RCC 7860 (cell line): ENCODE results near the gene APLP1.
"Not testable (repeated sequence)": the region's sequence is repeated elsewhere in the genome, so short reads cannot be mapped to it uniquely, and the experiment has no call there.

ENCODE experiments used
- DNase-seq: peaks from one replicate; pipeline ENCODE4 v3.0.0-alpha.2; 2015; ENCODE audit warnings: low spot score
- FAIRE-seq: peaks from 2 replicates; lab custom pipeline; 2012; peaks lifted over from hg19 to GRCh38; lab: Jason Lieb, UNC

The APLP1 gene

DNA sequence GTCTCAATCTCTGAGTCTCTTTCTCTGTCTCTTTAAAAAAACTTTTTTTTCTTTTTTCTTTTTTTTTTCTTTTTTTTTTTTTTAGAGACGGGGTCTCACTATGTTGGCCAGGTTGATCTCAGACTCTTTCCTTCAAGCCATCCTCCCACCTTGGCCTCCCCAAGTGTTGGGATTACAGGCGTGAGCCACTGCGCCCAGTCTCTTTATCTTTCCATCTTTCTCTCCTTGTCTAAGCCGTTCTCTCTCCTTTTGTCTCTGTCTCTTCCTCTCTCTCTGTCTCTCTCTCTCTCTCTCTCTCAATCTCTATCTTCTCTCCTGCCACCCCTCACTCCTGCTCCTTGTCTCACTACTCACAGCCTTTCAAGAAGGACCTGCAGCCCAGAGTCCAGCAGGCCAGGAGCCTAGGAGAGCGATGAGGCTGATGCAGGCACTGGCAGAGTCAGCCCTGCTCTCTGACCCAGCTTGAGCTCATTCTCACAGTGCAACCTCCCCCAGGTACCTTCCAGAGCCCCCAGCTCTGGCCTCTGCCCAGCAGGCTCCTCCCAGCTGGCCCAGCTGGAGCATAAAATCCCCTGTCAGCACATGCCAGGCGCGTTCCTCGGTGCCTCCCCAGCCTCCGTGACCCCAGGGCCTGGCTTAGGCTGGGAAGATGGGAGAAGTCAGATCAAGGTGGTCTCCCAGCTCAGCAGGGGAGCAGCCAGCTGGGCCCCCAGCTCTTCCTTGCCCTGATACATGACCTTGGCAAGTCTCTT lies 16.2 kb upstream of the APLP1 start, which contains the start of gene NPHS1:
NPHS1 (minus strand) TSS at position 476 of the 752 bp plus-strand sequence. CDS start 667 bp downstream, outside the sequence.
- DNase-seq: no peak

DNA sequence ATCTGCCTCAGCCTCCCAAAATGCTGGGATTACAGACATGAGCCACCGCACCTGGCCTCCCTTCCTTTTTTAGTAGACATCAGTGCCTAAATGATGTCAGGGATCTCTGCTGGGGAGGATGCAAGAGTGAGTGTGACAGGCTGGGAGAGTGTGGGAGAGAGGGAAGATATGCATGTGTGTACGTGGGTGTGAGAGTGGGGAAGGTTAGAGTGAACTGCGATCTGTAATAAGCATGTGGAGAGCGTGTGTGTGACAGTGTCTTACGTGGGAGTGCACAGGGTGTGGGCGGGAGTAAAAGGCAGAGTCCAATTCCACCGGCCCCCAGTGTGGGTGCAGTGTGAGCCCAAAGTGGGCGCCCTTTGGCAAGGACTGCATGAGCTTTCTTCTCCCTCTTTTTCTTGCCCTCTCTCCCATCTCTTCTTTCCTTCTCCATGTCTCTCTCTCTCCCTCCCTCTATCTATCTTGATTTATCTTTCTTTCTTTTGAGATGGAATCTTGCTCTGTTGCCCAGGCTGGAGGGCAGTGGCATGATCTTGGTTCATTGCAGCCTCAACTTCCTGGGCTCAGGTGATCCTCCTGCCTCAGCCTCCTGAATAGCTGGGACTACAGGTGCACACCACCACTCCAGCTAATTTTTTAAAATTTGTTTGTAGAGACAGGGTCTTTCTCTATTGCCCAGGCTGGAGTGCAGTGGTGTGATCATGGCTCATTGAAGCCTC lies 15.2 kb upstream of the APLP1 start:
- no peak for DNase-seq
- FAIRE-seq: no peak

More for the DNA sequence above, 16.2 kb upstream of the APLP1 start, which contains the start of gene NPHS1:
- FAIRE-seq: no peak

DNA sequence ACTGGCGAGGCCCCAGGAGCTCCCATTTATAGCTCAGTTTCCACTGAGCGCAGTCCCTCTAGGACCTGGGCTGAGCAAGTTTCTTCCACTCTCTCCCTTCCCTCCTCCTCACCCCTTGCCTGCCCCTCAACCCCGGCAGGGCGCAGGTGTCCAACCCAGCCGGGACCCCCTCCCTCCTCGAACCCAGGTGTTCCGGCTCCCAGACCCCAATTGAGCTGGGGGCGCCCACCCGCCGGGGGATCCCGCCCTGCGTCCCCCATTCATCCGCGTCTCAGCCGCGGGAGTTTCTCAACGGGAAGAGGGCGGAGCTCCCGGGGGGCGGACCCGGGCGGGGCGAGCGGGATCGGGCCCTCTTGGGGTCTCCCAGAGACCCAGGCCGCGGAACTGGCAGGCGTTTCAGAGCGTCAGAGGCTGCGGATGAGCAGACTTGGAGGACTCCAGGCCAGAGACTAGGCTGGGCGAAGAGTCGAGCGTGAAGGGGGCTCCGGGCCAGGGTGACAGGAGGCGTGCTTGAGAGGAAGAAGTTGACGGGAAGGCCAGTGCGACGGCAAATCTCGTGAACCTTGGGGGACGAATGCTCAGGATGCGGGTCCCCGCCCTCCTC lies 11.7 kb upstream of the APLP1 start, which contains the start of gene KIRREL2:
KIRREL2 (plus strand) TSS at position 366 of the 604 bp plus-strand sequence; CDS start at position 575, 209 bp downstream.
- no peak for FAIRE-seq
- DNase-seq: no peak

- FAIRE-seq (no peak), DNase-seq (no peak)
These were observed 10.1 kb upstream of the APLP1 start for GRCh38 chr19:35858311-35858710.

- FAIRE-seq: no peak
- no peak for DNase-seq
These were observed 9.0 kb upstream of the APLP1 start for GRCh38 chr19:35859414-35859813.

DNA sequence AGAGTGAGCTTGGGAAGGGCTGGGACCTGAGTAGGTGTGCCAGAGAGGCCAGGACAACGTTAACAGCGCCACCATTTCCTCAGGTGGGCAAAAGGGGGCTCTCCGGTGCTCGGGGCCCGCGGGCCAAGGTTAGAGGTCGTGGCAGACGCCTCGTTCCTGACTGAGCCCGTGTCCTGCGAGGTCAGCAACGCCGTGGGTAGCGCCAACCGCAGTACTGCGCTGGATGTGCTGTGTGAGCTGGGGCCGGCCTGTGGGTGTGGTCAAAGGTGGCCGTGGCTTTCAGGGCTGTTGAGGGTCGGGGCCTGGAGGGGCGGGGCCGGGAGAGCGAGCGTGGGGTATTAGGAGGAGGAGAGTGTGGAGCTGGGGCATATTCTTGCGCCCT lies 7.9 kb upstream of the APLP1 start:
- no peak for FAIRE-seq
- DNase-seq: no peak

DNA sequence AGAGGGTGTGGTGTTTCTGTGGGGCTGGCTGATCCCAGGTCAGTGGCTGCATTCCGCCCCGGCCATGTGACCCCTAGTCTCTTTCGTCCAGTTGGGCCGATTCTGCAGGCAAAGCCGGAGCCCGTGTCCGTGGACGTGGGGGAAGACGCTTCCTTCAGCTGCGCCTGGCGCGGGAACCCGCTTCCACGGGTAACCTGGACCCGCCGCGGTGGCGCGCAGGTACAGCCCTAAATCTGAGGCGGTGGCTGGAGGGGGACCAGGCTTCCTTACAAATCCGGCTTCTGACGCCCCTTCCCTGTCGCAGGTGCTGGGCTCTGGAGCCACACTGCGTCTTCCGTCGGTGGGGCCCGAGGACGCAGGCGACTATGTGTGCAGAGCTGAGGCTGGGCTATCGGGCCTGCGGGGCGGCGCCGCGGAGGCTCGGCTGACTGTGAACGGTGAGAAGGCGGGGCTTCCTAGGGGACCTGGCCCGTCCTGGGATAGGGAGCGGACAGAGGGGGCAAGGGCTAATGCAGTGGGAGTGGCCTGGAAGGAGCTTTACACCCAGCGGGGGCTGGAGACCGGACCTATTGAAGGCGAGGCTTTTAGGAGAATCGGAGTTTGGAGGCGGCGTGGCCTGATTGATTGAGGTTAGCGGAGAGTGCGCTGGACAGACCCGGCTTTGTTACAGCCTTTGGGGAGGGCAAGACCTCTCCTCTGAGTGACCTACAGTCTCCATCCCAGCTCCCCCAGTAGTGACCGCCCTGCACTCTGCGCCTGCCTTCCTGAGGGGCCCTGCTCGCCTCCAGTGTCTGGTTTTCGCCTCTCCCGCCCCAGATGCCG lies 7.3 kb upstream of the APLP1 start:
- FAIRE-seq: no peak

DNA sequence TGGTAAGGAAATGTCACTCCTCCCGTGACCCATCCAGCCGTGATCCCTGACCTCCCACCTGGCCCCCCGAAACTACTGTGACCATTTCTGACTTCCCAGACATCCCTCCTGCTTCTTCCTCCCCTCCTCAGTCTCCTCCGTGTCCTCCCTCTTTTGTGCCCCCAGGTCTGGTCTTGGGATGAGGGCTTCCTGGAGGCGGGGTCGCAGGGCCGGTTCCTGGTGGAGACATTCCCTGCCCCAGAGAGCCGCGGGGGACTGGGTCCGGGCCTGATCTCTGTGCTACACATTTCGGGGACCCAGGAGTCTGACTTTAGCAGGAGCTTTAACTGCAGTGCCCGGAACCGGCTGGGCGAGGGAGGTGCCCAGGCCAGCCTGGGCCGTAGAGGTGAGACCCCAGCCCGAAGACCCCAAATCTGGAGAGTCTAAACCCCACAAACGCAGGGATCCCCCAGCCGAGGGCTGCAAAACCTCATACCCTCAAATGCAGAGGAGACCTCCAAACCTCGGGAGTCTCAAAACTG lies 6.7 kb upstream of the APLP1 start:
- DNase-seq: no peak
- FAIRE-seq: no peak

More for the DNA sequence above, 7.3 kb upstream of the APLP1 start:
- DNase-seq: no peak

DNA sequence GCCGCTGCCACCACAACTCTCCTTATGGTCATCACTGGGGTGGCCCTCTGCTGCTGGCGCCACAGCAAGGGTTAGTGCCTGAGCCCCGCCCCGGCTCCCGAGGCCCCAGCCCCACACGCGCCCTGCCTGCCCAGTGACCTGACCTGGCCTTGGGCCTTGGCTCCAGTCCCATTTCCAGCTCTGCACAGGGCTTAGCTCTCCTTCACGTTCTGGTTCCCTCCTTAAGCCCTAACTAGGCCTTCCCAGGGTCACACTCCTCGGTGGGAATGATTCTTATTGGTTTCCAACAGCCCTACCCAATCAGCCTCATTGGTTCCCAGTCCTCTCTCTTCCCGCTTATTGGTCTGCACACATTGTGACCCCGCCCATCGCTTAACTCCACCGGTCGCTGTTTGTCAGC lies 5.8 kb upstream of the APLP1 start:
- FAIRE-seq (no peak), DNase-seq (no peak)

GRCh38 chr19:35863018-35863417 lies 5.4 kb upstream of the APLP1 start:
- FAIRE-seq (no peak), DNase-seq (no peak)

DNA sequence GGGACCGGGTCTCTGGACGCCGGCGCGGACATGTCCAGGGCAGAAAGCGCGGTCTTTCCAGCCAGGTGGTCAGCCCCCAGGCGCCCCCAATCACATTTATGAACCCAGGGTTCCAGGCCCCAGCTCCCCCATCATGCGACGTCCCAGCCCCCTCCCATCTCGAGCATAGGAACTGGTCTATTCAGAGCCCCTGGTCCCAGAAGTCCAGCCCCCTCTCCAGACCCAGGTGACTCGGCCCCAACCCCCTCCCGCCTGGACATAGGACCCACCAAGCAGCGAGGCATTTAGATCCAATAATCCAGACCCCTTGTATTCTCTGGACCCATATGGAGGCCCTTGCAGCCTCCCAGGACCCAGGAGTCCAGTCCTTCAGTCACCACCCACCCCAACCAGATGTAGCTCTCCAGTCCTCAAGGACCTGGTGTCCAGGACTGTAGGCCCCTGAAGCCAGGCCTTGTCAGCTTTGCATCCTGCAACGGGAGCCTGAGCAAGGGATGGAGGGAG lies 501 bp downstream of the APLP1 start:
- no peak for DNase-seq
- no peak for FAIRE-seq

DNA sequence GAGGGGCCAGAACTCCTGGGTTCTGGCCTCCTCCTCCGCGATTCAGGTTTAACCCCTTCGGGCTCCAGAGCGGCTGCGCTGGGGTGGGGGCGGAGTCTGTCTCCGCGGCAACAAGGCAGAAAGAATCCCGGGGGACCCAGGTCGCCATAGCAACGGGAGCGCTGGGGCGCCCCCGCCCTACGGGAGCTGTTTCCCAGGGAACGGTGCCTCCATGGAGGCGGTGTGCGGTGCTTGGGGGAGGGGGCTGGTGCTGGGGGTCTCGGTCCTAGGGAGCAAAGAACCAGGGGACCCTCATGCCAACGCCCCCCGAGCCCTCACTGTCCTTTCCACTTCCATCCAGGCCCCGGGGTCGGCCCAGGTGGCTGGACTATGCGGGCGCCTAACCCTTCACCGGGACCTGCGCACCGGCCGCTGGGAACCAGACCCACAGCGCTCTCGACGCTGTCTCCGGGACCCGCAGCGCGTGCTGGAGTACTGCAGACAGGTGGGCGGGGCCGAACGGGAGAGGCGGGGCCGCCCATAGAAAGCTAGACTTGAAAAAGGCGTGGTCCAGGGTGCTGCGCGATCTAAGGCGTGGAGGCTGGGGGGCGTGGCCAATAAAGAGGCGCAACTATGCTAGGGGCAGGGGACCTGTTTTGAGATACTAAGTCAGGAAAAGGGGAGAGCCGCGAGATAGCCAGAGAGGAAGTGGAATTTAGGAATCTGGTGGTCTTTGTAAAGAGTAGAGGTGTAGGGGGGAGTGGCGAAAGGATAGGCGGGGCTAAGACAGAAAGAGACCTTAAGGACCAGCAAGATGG lies 1.2 kb downstream of the APLP1 start:
- DNase-seq (no peak), FAIRE-seq (no peak)

GRCh38 chr19:35870124-35870736 lies 1.9 kb downstream of the APLP1 start:
- not testable (repeated sequence) for FAIRE-seq, DNase-seq

DNA sequence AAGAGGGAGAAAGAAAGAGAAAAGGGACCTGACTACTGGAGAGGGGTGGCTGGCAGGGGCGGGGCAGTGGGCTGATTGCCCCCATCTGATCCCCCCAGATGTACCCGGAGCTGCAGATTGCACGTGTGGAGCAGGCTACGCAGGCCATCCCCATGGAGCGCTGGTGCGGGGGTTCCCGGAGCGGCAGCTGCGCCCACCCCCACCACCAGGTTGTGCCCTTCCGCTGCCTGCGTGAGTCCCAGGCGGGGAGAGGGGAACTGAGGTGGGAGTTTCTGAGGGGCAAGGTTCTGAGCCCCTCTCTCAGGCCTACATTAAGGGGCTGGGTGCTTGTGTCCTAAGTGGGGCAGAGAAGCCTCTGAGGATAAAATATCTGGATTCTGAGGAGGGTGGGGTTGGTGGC lies 2.4 kb downstream of the APLP1 start:
- FAIRE-seq (no peak), DNase-seq (no peak)

- DNase-seq: no peak
- no peak for FAIRE-seq
These were observed 3.2 kb downstream of the APLP1 start for GRCh38 chr19:35871611-35872010.

DNA sequence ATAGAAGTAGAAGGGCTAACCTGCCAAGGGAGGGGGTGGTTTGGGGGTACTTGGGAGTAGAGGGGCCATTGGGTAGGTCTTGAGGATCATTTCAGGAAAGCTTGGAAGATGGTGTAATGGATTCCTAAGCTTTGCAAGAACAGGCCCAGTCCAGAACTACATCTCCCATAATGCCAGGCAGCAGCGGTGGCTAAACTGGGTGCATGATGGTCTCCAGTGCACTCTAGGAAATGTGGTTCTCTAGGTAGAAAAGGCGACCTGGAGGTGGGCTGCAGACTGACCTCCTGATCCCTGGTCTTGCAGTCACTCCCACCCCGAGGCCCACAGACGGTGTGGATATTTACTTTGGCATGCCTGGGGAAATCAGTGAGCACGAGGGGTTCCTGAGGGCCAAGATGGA lies 3.8 kb downstream of the APLP1 start:
- FAIRE-seq (no peak), DNase-seq (no peak)

DNA sequence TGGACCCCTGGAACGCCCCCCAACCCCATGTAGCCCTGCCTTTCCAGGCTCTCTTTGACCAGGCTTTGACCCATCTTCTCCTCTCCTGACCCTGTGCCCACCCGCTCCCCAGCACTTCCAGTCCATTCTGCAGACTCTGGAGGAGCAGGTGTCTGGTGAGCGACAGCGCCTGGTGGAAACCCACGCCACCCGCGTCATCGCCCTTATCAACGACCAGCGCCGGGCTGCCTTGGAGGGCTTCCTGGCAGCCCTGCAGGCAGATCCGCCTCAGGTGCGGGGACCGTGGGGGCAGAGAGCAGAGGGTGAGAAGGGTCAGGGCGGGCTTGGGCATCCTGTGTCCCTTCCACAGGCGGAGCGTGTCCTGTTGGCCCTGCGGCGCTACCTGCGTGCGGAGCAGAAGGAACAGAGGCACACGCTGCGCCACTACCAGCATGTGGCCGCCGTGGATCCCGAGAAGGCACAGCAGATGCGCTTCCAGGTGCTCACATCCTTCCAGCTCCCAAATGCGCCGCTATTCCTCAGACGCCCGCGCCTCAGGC lies 6.1 kb downstream of the APLP1 start:
- FAIRE-seq (no peak), DNase-seq (no peak)

- FAIRE-seq (no peak), DNase-seq (no peak)
These were observed 10.7 kb downstream of the APLP1 start for GRCh38 chr19:35879068-35879467.

- DNase-seq: peak; percentile 72
These were observed 11.5 kb downstream of the APLP1 start for GRCh38 chr19:35879770-35880317.

More at GRCh38 chr19:35879770-35880317, 11.5 kb downstream of the APLP1 start:
- peak; percentile 54 for FAIRE-seq
